Gastroesophageal sphincter (tissue), 4 donors: Measurements from ENCODE around the gene LHX2. TPM values are rescaled to one million over a fixed set of nuclear protein-coding genes. Genes with fewer than 3 reads are reported as not detected.

Source experiments
- ATAC-seq: fragments of 150-250 bp; one replicate; pipeline ENCODE4 v1.9.1; 2016; ENCODE audit warnings: mild to moderate bottlenecking, moderate library complexity
- H3K27ac ChIP-seq, 4 donors: fragments of 200-600 bp; sonication (generic) in 3 of 4; 1 replicate in 3 of 4; 2 replicates in 1 of 4; pipeline ENCODE4 v1.5.1; 2016 to 2019
- H3K27me3 ChIP-seq: fragments of 200-600 bp; sonication (generic); one replicate; pipeline ENCODE4 v1.5.1; 2019
- H3K36me3 ChIP-seq, 2 donors: fragments of 200-600 bp; sonication (generic); one replicate each; pipeline ENCODE4 v1.5.1; 2019; ENCODE audit warnings: control low read depth in 1 of 2
- H3K4me1 ChIP-seq, 3 donors: fragments of 200-600 bp; sonication (generic); 1 replicate in 2 of 3; 2 replicates in 1 of 3; pipeline ENCODE4 v1.5.1; 2016 to 2019; ENCODE audit warnings: control low read depth in 2 of 3
- H3K4me3 ChIP-seq, 2 donors: fragments of 200-600 bp; sonication (generic); one replicate each; pipeline ENCODE4 v1.5.1; 2019; ENCODE audit warnings: mild to moderate bottlenecking in 1 of 2, moderate library complexity in 1 of 2
- H3K9me3 ChIP-seq, 3 donors: fragments of 200-600 bp; sonication (generic); one replicate each; pipeline ENCODE4 v1.5.1; 2017 to 2019; ENCODE audit warnings: control low read depth in 2 of 3
- EP300 ChIP-seq: sonication (generic); formaldehyde crosslinking; IDR thresholded peaks from one replicate; pipeline ENCODE4 v1.6.1; 2017; ENCODE audit warnings: antibody characterized with exemption, mild to moderate bottlenecking
- POLR2A ChIP-seq, 2 donors: fragments of 450-650 bp; IDR thresholded peaks; one replicate each; pipeline ENCODE4 v1.6.1; 2017; ENCODE audit warnings: antibody characterized with exemption in 2 of 2, mild to moderate bottlenecking in 2 of 2, moderate library complexity in 1 of 2
- POLR2AphosphoS5 ChIP-seq: sonication (generic); formaldehyde crosslinking; IDR thresholded peaks from one replicate; pipeline ENCODE4 v1.6.1; 2017; ENCODE audit warnings: antibody characterized with exemption
- WGBS, 2 donors: methylation state at CpG; one replicate each; pipeline ENCODE4 v1.1.5; 2018; ENCODE audit warnings: low coverage in 1 of 2; 5-methylcytosine and 5-hydroxymethylcytosine counted together
- total RNA-seq, 4 donors: library from RNA; depleted of rRNA; stranded (reverse); fragments of >200 nt; gene quantifications; one replicate each; pipeline ENCODE4 v1.1.0, GENCODE V29; 2016
- TF ChIP-seq, protein P1 (sequence below), 4 experiments: fragments of 200-600 bp in 2 of 4; fragments of 450-650 bp in 2 of 4; sonication (generic) in 1 of 4; IDR thresholded peaks; one replicate each; pipeline ENCODE4 v1.5.1; 2017 to 2019; ENCODE audit warnings: antibody characterized with exemption in 4 of 4, mild to moderate bottlenecking in 2 of 4, moderate library complexity in 2 of 4

Gene LHX2
- total RNA-seq, 4 donors from 2014 or later: not detected

DNA sequence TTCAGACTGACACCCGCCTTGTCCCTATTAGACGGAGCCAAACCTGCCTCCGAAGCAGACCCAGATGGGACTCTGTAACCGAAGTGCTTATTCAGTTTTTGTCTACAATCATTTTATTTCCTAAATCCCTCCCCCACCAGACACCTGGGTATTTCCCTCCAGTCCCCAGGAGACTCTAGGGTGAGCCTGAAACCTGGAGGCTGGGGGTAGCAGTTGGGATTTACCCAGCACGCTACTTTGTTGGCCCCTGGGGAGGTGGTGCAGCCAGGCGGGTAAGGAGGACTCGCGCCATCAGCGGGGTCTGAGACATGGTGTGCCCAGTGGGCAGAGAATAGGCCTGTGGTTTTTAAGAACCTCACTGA is 1.3 kb upstream of the LHX2 start:
- TF ChIP-seq EP300 (no peak), POLR2A (IDR thresholded peaks at IDR 0.05) (no peak), POLR2AphosphoS5 (no peak)
- TF ChIP-seq, protein P1, sequence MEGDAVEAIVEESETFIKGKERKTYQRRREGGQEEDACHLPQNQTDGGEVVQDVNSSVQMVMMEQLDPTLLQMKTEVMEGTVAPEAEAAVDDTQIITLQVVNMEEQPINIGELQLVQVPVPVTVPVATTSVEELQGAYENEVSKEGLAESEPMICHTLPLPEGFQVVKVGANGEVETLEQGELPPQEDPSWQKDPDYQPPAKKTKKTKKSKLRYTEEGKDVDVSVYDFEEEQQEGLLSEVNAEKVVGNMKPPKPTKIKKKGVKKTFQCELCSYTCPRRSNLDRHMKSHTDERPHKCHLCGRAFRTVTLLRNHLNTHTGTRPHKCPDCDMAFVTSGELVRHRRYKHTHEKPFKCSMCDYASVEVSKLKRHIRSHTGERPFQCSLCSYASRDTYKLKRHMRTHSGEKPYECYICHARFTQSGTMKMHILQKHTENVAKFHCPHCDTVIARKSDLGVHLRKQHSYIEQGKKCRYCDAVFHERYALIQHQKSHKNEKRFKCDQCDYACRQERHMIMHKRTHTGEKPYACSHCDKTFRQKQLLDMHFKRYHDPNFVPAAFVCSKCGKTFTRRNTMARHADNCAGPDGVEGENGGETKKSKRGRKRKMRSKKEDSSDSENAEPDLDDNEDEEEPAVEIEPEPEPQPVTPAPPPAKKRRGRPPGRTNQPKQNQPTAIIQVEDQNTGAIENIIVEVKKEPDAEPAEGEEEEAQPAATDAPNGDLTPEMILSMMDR (IDR thresholded peaks at IDR 0.05): no peak
- Histone ChIP-seq H3K9me3 (no peaks in the 10 kb centered on the region), H3K36me3 (no peaks in the 10 kb centered on the region), H3K27me3 (peaks cover 100% of the 10 kb centered on the region), H3K4me3 (no peak overlapping the region), H3K27ac (no peak overlapping the region), H3K4me1 (peaks cover 0 to 66% (median 34%) of the 10 kb centered on the region in 3 donors)
- 15 to 20% methylated on average over 4 to 8 of the region's 9 CpGs for WGBS, 2 donors
- ATAC-seq: no peak

DNA sequence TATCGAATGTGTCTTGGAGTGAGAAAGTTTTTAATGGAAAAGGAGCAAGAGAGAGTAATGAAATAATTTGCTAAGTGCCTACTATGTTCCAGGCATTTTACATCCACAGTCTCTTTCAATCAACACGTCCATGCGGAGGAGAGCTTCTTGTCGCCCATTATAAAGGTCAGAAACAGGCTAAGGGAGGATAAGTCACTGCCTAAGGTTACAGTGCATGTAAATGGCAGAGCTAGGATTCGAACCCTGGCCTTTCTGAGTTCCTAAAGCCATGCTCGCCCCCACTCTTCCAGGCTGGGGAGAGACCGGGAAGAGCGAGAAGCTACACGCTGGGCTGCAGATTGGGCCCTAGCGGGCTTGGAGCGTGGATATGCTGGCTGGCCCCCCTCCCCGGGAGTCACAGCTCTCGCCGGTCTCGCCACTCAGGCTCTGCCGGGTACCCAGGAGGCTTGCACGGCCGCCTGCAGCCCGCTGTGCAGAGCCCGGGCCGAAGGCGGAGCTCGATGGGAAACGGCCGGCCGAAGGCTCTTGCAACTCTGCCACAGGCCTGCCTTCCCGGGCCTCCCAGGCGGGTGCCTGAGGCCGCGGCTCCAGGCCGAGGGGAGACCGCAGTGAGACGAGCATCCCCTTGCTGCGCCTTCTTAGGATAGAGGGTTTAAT is 775 bp upstream of the LHX2 start:
- Histone ChIP-seq H3K36me3 (no peaks in the 10 kb centered on the region), H3K9me3 (no peaks in the 10 kb centered on the region), H3K4me3 (peak overlapping the region in 1 of 2 donors; percentile 43), H3K27ac (no peak overlapping the region), H3K27me3 (peaks cover 100% of the 10 kb centered on the region), H3K4me1 (peaks cover 0 to 71% (median 35%) of the 10 kb centered on the region in 3 donors)
- TF ChIP-seq POLR2A (IDR thresholded peaks at IDR 0.05) (no peak), EP300 (no peak), POLR2AphosphoS5 (no peak)
- TF ChIP-seq, protein P1 (IDR thresholded peaks at IDR 0.05): no peak
- no peak for ATAC-seq
- WGBS, 2 donors: 10 to 14% methylated on average over 4 to 13 of the region's 34 CpGs

DNA sequence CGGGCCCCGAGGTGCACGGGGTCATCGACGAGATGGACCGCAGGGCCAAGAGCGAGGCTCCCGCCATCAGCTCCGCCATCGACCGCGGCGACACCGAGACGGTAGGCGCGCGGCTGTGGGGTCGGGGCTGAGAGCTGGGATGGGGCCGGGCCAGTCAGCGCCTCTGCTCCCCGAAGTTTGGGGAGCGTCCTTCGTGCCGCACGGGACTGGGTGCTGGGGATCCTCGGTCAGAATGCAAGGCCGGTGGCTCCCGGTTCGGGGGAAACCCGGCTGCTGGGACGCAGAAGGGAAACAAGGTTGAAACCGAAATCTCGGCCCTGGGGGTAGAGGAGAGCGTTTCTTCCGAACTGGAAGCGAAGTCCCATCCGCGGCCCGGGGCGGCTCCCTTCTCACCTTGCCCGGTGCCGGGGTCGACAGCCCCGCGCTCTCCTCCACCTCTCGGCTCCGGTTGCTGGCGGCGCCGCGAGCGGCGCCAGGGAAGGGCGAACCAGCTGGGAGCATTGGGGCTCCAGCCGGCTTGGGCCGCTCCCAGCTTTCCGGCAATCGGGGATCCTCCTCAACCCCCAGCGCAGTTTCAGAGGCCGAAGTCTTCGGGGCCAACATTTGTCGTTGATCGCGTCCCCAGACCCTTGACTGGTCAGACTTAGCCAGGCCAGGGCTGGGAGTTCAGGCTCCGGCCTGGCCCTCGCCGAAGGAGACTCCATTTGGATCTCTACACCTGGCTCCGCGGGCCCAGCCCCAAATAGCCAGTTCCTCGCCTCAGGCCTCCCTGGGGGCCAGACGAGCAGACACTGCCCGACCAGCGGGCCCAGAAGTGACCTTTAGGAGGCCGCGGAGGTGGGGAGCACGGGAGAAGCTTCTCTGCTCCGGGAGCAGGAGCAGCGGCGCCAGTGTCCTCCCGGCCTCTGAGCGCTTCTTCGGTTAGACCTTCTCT is 1.1 kb downstream of the LHX2 start:
- peaks cover 100% of the 10 kb centered on the region for H3K27me3 ChIP-seq
- no peaks in the 10 kb centered on the region for H3K9me3 ChIP-seq
- ATAC-seq: no peak
- H3K27ac ChIP-seq: no peak overlapping the region
- H3K4me3 ChIP-seq: peak overlapping the region in 1 of 2 donors; percentile 43
- H3K4me1 ChIP-seq: peaks cover 0 to 87% (median 51%) of the 10 kb centered on the region in 3 donors
- TF ChIP-seq, protein P1 (IDR thresholded peaks at IDR 0.05): no peak
- no peak for TF ChIP-seq POLR2AphosphoS5
- no peak for TF ChIP-seq POLR2A (IDR thresholded peaks at IDR 0.05)
- no peak for TF ChIP-seq EP300
- no CpG with 5 or more reads among the region's 83 CpGs for WGBS, 2 donors
- no peaks in the 10 kb centered on the region for H3K36me3 ChIP-seq

DNA sequence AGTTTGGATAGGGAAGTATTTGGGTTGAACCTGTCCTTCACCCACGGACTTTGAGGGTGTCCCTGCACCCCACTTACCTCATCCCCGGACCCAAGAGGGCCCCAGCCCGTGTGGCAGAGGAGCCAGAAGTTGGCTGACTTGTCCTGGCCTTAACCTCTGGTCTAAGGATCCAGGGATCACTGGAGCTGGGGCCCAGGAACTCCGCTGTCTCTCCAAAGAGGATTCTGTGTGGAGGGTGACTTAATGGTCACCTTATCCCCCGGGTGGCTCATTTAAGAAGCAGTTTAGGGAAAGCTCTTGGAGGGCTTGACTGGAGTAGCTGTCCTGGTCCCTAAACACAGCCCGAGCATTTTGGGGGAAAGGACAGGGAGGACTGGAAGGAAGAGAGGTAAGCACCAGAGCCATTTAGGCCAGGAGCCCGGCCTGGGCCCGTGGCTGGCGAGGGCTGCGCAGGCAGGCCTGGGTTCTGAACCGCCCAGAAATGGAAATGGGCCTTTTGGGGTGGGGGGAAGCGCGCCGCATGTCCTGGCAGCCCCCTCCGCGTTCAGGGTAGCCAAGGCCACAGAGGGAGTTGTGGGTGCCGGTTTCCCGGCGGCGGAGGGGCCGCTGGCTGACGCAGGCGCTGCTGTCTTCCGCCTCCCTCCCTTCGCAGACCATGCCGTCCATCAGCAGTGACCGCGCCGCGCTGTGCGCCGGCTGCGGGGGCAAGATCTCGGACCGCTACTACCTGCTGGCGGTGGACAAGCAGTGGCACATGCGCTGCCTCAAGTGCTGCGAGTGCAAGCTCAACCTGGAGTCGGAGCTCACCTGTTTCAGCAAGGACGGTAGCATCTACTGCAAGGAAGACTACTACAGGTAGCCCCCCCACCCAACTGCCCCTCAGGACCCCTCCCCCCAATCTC is 2.0 kb downstream of the LHX2 start:
- H3K27ac ChIP-seq: no peak overlapping the region
- H3K27me3 ChIP-seq: peaks cover 100% of the 10 kb centered on the region
- H3K36me3 ChIP-seq: no peaks in the 10 kb centered on the region
- H3K9me3 ChIP-seq: no peaks in the 10 kb centered on the region
- peaks cover 0 to 87% (median 55%) of the 10 kb centered on the region in 3 donors for H3K4me1 ChIP-seq
- ATAC-seq: no peak
- H3K4me3 ChIP-seq: no peak overlapping the region
- no peak for TF ChIP-seq POLR2A (IDR thresholded peaks at IDR 0.05)
- TF ChIP-seq EP300: no peak
- TF ChIP-seq, protein P1 (IDR thresholded peaks at IDR 0.05): no peak
- TF ChIP-seq POLR2AphosphoS5: no peak
- WGBS, 2 donors: 19 to 33% methylated on average over 1 to 4 of the region's 40 CpGs
